H1 (cell line): ENCODE results near the gene CSNK1G2. TPM values are rescaled to one million over a fixed set of nuclear protein-coding genes. Genes with fewer than 3 reads are reported as not detected.

Experiments used
- SRF ChIP-seq: IDR thresholded peaks from 2 replicates; pipeline ENCODE4 v1.6.1; 2011; ENCODE audit warnings: mild to moderate bottlenecking, low read depth, low read length, moderate library complexity
- SUZ12 ChIP-seq: fragments of 200-600 bp; sonication (generic); IDR thresholded peaks from 2 replicates; pipeline ENCODE4 v1.6.1; 2012; ENCODE audit warnings: mild to moderate bottlenecking, inconsistent platforms, low read length, moderate library complexity, mixed read lengths
- polyA plus RNA-seq, 7 experiments: library from polyadenylated mRNA; depleted of rRNA in 3 of 7; stranded (reverse) in 5 of 7; unstranded in 2 of 7; fragments of >200 nt in 5 of 7; fragments of 200-250 nt in 2 of 7; gene quantifications; 1 replicate in 5 of 7; 2 replicates in 1 of 7; 4 replicates in 1 of 7; pipeline versions ENCODE4 v1.2.1 to v1.2.3, GENCODE V29; 2011 to 2013; ENCODE audit warnings: missing spikeins in 2 of 7, mixed read lengths in 2 of 7
- total RNA-seq: library from RNA; stranded (reverse); fragmentation: NEBNext Ultra II Directional; extraction: Animal tissue kit (Norgen Biotek cat#: 25700); gene quantifications from 2 replicates; pipeline ENCODE4 v1.2.1, GENCODE V29; 2021

The CSNK1G2 gene
- total and polyA plus RNA-seq, 2 of the 8 experiments (the other 6 are each of a cell fraction or from before 2014, with no cell fraction given), result 99.5 to 130 TPM

- TF ChIP-seq SRF, result no peak
- no peak for TF ChIP-seq SUZ12
These were observed 4.9 kb downstream of the CSNK1G2 start (continued) for GRCh38 chr19:1945899-1946298.
